ENCODE measurements around the gene LDLRAD3. TPM values are rescaled to one million over a fixed set of nuclear protein-coding genes. Genes with fewer than 3 reads are reported as not detected.

LDLRAD3 gene
- total RNA-seq, 2 experiments from 2014 or later = 0.21 to 0.27 TPM

GRCh38 chr11:35924811-35925210 lies 19.1 kb upstream of the LDLRAD3 start:
- POLR2A ChIA-PET = no interaction called here
- CTCF ChIA-PET = no interaction called here

GRCh38 chr11:35927104-35927503 lies 16.8 kb upstream of the LDLRAD3 start:
- ChIA-PET CTCF (no interaction called here), POLR2A (no interaction called here)

GRCh38 chr11:35927682-35928081 lies 16.2 kb upstream of the LDLRAD3 start:
- POLR2A ChIA-PET = no interaction called here
- CTCF ChIA-PET = no interaction called here

GRCh38 chr11:35928688-35929395 lies 15.0 kb upstream of the LDLRAD3 start:
- CTCF ChIA-PET = no interaction called here
- POLR2A ChIA-PET = no interaction called here

- POLR2A ChIA-PET = no interaction called here
- CTCF ChIA-PET = no interaction called here
Measured at GRCh38 chr11:35930466-35930865, 13.4 kb upstream of the LDLRAD3 start.

GRCh38 chr11:35932121-35932520 lies 11.7 kb upstream of the LDLRAD3 start:
- ChIA-PET POLR2A (no interaction called here), CTCF (no interaction called here)

GRCh38 chr11:35932681-35933319 lies 11.1 kb upstream of the LDLRAD3 start:
- ChIA-PET POLR2A (no interaction called here), CTCF (no interaction called here)

- POLR2A ChIA-PET = no interaction called here
- CTCF ChIA-PET = no interaction called here
Measured at GRCh38 chr11:35933320-35933871, 10.5 kb upstream of the LDLRAD3 start.

- POLR2A ChIA-PET = no interaction called here
- CTCF ChIA-PET = no interaction called here
Measured at GRCh38 chr11:35934271-35934670, 9.6 kb upstream of the LDLRAD3 start.

GRCh38 chr11:35934981-35935380 lies 8.9 kb upstream of the LDLRAD3 start:
- ChIA-PET POLR2A (no interaction called here), CTCF (no interaction called here)

GRCh38 chr11:35935390-35935789 lies 8.5 kb upstream of the LDLRAD3 start:
- ChIA-PET CTCF (no interaction called here), POLR2A (no interaction called here)

GRCh38 chr11:35937111-35937510 lies 6.8 kb upstream of the LDLRAD3 start:
- CTCF ChIA-PET = no interaction called here
- POLR2A ChIA-PET = no interaction called here

- CTCF ChIA-PET = no interaction called here
- POLR2A ChIA-PET = no interaction called here
Measured at GRCh38 chr11:35937700-35938099, 6.2 kb upstream of the LDLRAD3 start.

- CTCF ChIA-PET = no interaction called here
- POLR2A ChIA-PET = no interaction called here
Measured at GRCh38 chr11:35938231-35938630, 5.6 kb upstream of the LDLRAD3 start.

GRCh38 chr11:35943309-35943708 lies 553 bp upstream of the LDLRAD3 start:
- ChIA-PET POLR2A (no interaction called here), CTCF (no interaction called here)

GRCh38 chr11:35944503-35945136 lies 758 bp downstream of the LDLRAD3 start:
- POLR2A ChIA-PET = no interaction called here
- CTCF ChIA-PET = no interaction called here

- ChIA-PET POLR2A (no interaction called here), CTCF (no interaction called here)
Measured at GRCh38 chr11:35945137-35945518, 1.3 kb downstream of the LDLRAD3 start.

- ChIA-PET CTCF (no interaction called here), POLR2A (no interaction called here)
Measured at GRCh38 chr11:35946766-35947165, 2.9 kb downstream of the LDLRAD3 start.

- POLR2A ChIA-PET = no interaction called here
- CTCF ChIA-PET = no interaction called here
Measured at GRCh38 chr11:35947437-35947836, 3.6 kb downstream of the LDLRAD3 start.

GRCh38 chr11:35949242-35949641 lies 5.4 kb downstream of the LDLRAD3 start:
- ChIA-PET CTCF (no interaction called here), POLR2A (no interaction called here)

- ChIA-PET POLR2A (no interaction called here), CTCF (no interaction called here)
Measured at GRCh38 chr11:35950082-35950481, 6.2 kb downstream of the LDLRAD3 start.

GRCh38 chr11:35951680-35952079 lies 7.8 kb downstream of the LDLRAD3 start:
- ChIA-PET CTCF (no interaction called here), POLR2A (no interaction called here)
